K562 (cell line): ENCODE results near the gene NKIRAS1. TPM values are rescaled to one million over a fixed set of nuclear protein-coding genes. Genes with fewer than 3 reads are reported as not detected.

Experiments used
- ARHGAP35 ChIP-seq: fragments of 450-650 bp; IDR thresholded peaks from 2 replicates; pipeline ENCODE4 v1.6.1; 2018; ENCODE audit not compliant: partially characterized antibody
- CBX8 ChIP-seq: fragments of 200-600 bp; sonication (generic); IDR thresholded peaks from 2 replicates; pipeline ENCODE4 v1.6.1; 2012; ENCODE audit warnings: borderline replicate concordance, mixed run types, low read depth, mild to moderate bottlenecking, moderate library complexity, mixed read lengths, low read length, control low read depth, inconsistent platforms; ENCODE audit not compliant: poor library complexity, severe bottlenecking; ENCODE audit errors: extremely low read depth
- CXXC5 ChIP-seq: fragments of 250-450 bp; sonication (Bioruptor Pico); IDR thresholded peaks from 2 replicates; pipeline ENCODE4 v1.8.0; 2022; ENCODE audit warnings: inconsistent platforms, mild to moderate bottlenecking, moderate library complexity
- ESRRA ChIP-seq: fragments of 450-650 bp; IDR thresholded peaks from 2 replicates; pipeline ENCODE4 v1.6.1; 2014; ENCODE audit warnings: low read depth, mild to moderate bottlenecking, moderate library complexity, borderline replicate concordance
- HDAC3 ChIP-seq: fragments of 450-650 bp; IDR thresholded peaks from 2 replicates; pipeline ENCODE4 v1.6.1; 2018; ENCODE audit warnings: borderline replicate concordance, mild to moderate bottlenecking, moderate library complexity; ENCODE audit not compliant: partially characterized antibody
- NCOA2 ChIP-seq, 2 experiments: fragments of 450-650 bp; IDR thresholded peaks; 2 replicates each; pipeline ENCODE4 v1.6.1; 2018; ENCODE audit warnings: mild to moderate bottlenecking in 2 of 2, moderate library complexity in 1 of 2; ENCODE audit not compliant: partially characterized antibody in 2 of 2
- PCBP1 ChIP-seq: fragments of 200-400 bp; formaldehyde crosslinking; IDR thresholded peaks from 2 replicates; pipeline ENCODE4 v1.6.1; 2018; ENCODE audit warnings: mild to moderate bottlenecking, low read depth, low read length; ENCODE audit not compliant: poor library complexity, severe bottlenecking
- PRMT5 ChIP-seq: sonication (generic); formaldehyde crosslinking; IDR thresholded peaks from 2 replicates; pipeline ENCODE4 v1.5.0; 2020; ENCODE audit warnings: missing genetic modification reagents
- RERE ChIP-seq: sonication (generic); formaldehyde crosslinking; IDR thresholded peaks from 2 replicates; pipeline ENCODE4 v1.8.0; 2023; ENCODE audit warnings: missing genetic modification reagents, mild to moderate bottlenecking, borderline replicate concordance
- RFX1 ChIP-seq: fragments of 450-650 bp; IDR thresholded peaks from 2 replicates; pipeline ENCODE4 v1.6.1; 2016; ENCODE audit warnings: mild to moderate bottlenecking, moderate library complexity
- RHOXF2B ChIP-seq: fragments of 250-450 bp; sonication (Bioruptor Pico); conservative IDR thresholded peaks from 2 replicates; pipeline ENCODE4 v1.5.1; 2021
- SPI1 ChIP-seq: IDR thresholded peaks from 2 replicates; pipeline ENCODE4 v1.6.1; 2011; ENCODE audit warnings: low read depth, low read length, control low read depth, borderline replicate concordance
- SREBF2 ChIP-seq: sonication (generic); formaldehyde crosslinking; IDR thresholded peaks from 2 replicates; pipeline ENCODE4 v1.4.0; 2020; ENCODE audit warnings: mild to moderate bottlenecking, missing genetic modification reagents
- STAG1 ChIP-seq: sonication (generic); formaldehyde crosslinking; IDR thresholded peaks from 2 replicates; pipeline ENCODE4 v1.5.0; 2020; ENCODE audit warnings: missing genetic modification reagents, borderline replicate concordance
- ZBTB7A ChIP-seq: IDR thresholded peaks from 2 replicates; pipeline ENCODE4 v1.6.1; 2011; ENCODE audit warnings: low read depth, mild to moderate bottlenecking, low read length, moderate library complexity, borderline replicate concordance; ENCODE audit not compliant: control insufficient read depth
- ZNF133 ChIP-seq: fragments of 250-450 bp; sonication (Bioruptor Pico); IDR thresholded peaks from 2 replicates; pipeline ENCODE4 v1.4.0; 2020; ENCODE audit warnings: mild to moderate bottlenecking
- ZNF140 ChIP-seq: fragments of 250-450 bp; sonication (Bioruptor Pico); IDR thresholded peaks from 2 replicates; pipeline ENCODE4 v1.8.0; 2021; ENCODE audit warnings: moderate library complexity, mild to moderate bottlenecking, inconsistent platforms
- ZNF282 ChIP-seq: sonication (generic); formaldehyde crosslinking; IDR thresholded peaks from 2 replicates; pipeline ENCODE4 v1.8.1; 2023; ENCODE audit warnings: missing genetic modification reagents
- ZNF717 ChIP-seq: fragments of 250-450 bp; sonication (Bioruptor Pico); IDR thresholded peaks from 2 replicates; pipeline ENCODE4 v1.5.0; 2021
- polyA plus RNA-seq, 8 experiments: library from polyadenylated mRNA; depleted of rRNA in 4 of 8; stranded (reverse) in 5 of 8; unstranded in 3 of 8; fragments of >200 nt; fragmentation: Nextera tagmentation in 2 of 8; fragmentation: Illumina TruSeq in 1 of 8; extraction: Ambion mirVana in 2 of 8; extraction: Trizol in 1 of 8; gene quantifications; 2 replicates each; pipeline versions ENCODE4 v1.2.1 to v1.2.3, GENCODE V29; 2011 to 2014; ENCODE audit warnings: inconsistent platforms in 1 of 8, missing spikeins in 1 of 8
- total RNA-seq, 7 experiments: library from RNA; depleted of rRNA in 6 of 7; stranded (reverse); fragments of >200 nt in 6 of 7; fragmentation: Illumina TruSeq in 2 of 7; extraction: Trizol in 2 of 7; gene quantifications; 2 replicates each; pipeline versions ENCODE4 v1.2.1 to v1.2.3, GENCODE V29; 2011 to 2021; ENCODE audit warnings: low replicate concordance in 1 of 7
- TF ChIP-seq, protein P1 (sequence below): sonication (generic); formaldehyde crosslinking; IDR thresholded peaks from 2 replicates; pipeline ENCODE4 v1.8.0; 2022; ENCODE audit warnings: missing genetic modification reagents, mild to moderate bottlenecking, borderline replicate concordance

Gene NKIRAS1
- total and polyA plus RNA-seq, 9 of the 15 experiments (the other 6 are each of a cell fraction or from before 2014, with no cell fraction given): 5.1 to 10.3 (median 6.3) TPM

DNA sequence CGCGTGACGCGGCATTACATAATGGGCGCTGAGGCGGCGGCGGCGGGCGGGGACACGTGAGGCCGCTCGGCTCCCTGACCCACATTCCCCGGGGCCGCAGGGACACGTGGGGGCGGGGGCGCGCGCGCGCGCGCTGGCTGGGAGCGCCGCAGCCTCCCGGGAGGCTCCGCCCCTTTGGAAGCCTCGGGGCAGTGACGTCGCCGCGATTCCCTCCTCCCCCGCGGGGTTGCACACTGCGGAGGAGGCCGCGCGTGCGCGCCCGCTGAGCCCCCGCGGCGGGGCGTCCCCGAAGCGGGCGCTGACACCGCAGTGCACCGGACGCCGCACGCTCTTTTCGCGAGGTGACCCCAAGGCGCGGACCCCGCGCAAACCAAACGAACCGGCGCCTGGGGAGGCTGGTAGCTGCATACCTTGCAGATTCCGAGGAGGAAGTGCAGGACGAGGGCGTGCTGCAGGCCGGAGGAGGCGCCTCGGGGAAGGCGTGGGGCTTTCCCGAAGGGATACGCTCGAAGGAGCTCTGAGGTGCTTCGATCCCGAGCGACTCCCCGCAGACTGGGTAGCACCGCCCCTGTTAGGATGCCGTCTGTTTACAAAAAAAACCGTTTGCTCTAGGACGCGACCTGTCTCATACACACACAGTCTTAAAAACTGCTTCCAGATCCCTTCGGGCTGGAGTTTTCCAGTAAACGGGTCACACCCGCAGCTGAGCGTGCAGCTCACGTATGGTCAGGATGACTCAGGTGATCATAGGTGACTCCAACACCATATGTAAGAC is 29.3 kb upstream of the NKIRAS1 start (continued):
- TF ChIP-seq, protein P1, sequence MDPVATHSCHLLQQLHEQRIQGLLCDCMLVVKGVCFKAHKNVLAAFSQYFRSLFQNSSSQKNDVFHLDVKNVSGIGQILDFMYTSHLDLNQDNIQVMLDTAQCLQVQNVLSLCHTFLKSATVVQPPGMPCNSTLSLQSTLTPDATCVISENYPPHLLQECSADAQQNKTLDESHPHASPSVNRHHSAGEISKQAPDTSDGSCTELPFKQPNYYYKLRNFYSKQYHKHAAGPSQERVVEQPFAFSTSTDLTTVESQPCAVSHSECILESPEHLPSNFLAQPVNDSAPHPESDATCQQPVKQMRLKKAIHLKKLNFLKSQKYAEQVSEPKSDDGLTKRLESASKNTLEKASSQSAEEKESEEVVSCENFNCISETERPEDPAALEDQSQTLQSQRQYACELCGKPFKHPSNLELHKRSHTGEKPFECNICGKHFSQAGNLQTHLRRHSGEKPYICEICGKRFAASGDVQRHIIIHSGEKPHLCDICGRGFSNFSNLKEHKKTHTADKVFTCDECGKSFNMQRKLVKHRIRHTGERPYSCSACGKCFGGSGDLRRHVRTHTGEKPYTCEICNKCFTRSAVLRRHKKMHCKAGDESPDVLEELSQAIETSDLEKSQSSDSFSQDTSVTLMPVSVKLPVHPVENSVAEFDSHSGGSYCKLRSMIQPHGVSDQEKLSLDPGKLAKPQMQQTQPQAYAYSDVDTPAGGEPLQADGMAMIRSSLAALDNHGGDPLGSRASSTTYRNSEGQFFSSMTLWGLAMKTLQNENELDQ: no peak; the same call in 1 of the 2 replicates
- no peak for TF ChIP-seq NCOA2 (IDR thresholded peaks at IDR 0.05; ENCODE audit: partially characterized antibody in 2 of 2)
- TF ChIP-seq STAG1: 0 out of 2 replicates have a peak, but pooled peaks have one; percentile 17
- peak; percentile 97; the same call in 1 of the 2 replicates for TF ChIP-seq ESRRA
- TF ChIP-seq RFX1: no peak
- TF ChIP-seq RERE (CRISPR knock-in tag): no peak
- TF ChIP-seq ZNF282 (CRISPR knock-in tag): 0 out of 2 replicates have a peak, but pooled peaks have one; percentile 17
- no peak for TF ChIP-seq SREBF2
- peak; percentile 89 for TF ChIP-seq SPI1
- TF ChIP-seq ZNF140 (CRISPR knock-in tag): no peak
- TF ChIP-seq PCBP1: peak; percentile 29
- TF ChIP-seq ZNF133 (CRISPR knock-in tag): no peak
- TF ChIP-seq RHOXF2B: no peak
- no peak for TF ChIP-seq CBX8
- TF ChIP-seq ZNF717 (CRISPR knock-in tag): no peak
- no peak for TF ChIP-seq PRMT5 (CRISPR knock-in tag)
- TF ChIP-seq HDAC3: peak; percentile 47
- no peak for TF ChIP-seq ARHGAP35
- peak; percentile 84; the same call in 1 of the 2 replicates for TF ChIP-seq ZBTB7A
- peak; percentile 99 for TF ChIP-seq CXXC5
